GM12892 (cell line): ENCODE data around the gene NCBP1.

Experiments
- POLR2A ChIP-seq: IDR thresholded peaks from 2 replicates; pipeline ENCODE4 v1.6.1; 2011; ENCODE audit warnings: low read depth, low read length, control low read depth
- POLR2AphosphoS5 ChIP-seq: IDR thresholded peaks from 2 replicates; pipeline ENCODE4 v1.6.1; 2011; ENCODE audit warnings: low read depth, low read length, control low read depth
- TAF1 ChIP-seq: IDR thresholded peaks from 2 replicates; pipeline ENCODE4 v1.6.1; 2011; ENCODE audit warnings: low read depth, mild to moderate bottlenecking, control low read depth, low read length, borderline replicate concordance

DNA sequence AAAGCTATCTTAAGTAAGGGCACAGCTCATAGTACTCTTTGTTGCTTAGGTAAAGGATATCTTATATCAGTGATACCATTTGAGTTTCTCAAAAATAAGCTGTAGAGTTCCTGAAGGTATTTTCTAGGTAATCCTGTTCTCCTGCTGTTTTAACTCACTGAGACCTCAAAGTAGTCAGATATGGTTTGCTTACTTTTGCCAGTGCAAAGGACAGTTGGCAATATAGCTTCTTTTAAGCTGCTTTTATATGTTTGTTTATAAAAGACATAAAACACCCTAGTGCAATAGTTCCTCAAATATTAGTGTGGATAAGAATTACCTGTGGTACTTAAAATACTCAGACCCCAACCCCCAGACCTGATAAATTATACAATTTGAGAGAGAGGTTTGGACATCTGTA, 12.1 kb downstream of the NCBP1 start:
- TF ChIP-seq POLR2AphosphoS5 (no peak), POLR2A (no peak), TAF1 (no peak)
